ENCODE measurements around the gene PROSER3. TPM values are rescaled to one million over a fixed set of nuclear protein-coding genes. Genes with fewer than 3 reads are reported as not detected.

Gene PROSER3
- polyA plus RNA-seq, 3 donors = 1.8 to 14.7 (median 2.9) TPM

DNA sequence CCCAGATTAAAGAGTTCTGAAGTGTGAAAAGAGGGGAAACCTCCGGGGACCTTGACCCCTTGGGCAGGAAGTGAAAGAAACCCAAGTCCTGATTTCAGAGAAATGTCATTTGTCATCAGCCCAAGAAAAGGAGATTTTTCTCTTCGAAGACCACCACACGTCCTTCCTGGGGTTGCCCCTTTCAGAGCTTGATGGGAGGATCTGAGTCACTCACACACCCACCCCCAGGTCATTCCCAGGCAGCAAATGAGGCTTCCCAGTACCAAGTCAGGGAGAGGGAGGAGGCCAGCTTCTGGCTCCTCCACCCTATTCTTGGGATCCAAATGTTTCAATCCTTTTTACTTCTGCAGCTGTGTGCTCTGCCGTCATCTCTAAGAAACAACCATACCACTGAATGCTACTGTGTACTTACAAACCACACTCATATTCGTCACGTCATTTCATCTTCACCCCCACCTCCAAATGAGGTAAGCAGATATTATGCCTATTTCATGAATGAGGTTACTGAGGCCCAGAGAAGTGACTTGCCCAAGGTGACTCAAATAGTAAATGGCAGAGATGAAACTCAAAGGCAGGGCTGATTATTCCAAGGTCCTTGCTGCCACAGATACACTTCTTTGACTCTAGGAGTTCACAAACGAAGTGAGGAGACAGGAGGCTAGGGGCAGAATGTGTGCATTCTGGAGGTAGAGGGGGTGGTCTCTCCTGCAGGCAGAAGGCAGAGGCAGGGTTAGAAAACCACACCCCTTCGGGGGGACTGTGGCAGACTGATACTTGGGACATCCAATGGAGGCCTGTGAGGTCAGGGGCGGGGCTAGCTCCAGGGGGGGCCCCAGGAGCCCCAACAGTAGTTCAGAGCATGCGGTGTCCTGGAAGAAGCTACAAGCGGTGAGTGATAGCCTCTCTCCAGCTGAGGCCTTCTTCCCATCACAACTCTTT, 45.1 kb upstream of the PROSER3 start:
- Mint-ChIP-seq H3K36me3 (no peaks in the 10 kb centered on the region), H3K4me1 (peaks cover 15% of the 10 kb centered on the region), H3K4me3 (peak overlapping the region in 1 of 2 donors; percentile 45), H3K27me3 (ENCODE audit: low read depth in 3 of 3) (peaks cover 6 to 7% (median 6%) of the 10 kb centered on the region in 3 donors), H3K9me3 (no peaks in the 10 kb centered on the region), H3K27ac (peak overlapping the region in 1 of 7 donors; percentile 37)
- Histone ChIP-seq H3K9ac (ENCODE audit: insufficient read depth, low read length, poor library complexity, severe bottlenecking) (no peak overlapping the region), H4K20me1 (ENCODE audit: insufficient read depth, low read length) (no peaks in the 10 kb centered on the region), H2AFZ (ENCODE audit: insufficient read depth, low read depth, low read length, poor library complexity, severe bottlenecking) (no peak overlapping the region), H3K27ac (ENCODE audit: low read depth in 1 of 2, low read length in 2 of 2) (no peak overlapping the region), H3K36me3 (replicated peaks in 1 of 2; ENCODE audit: control insufficient read depth in 1 of 2, insufficient read depth in 2 of 2, low read length in 2 of 2) (no peaks in the 10 kb centered on the region), H3K4me3 (replicated peaks in 1 of 3; ENCODE audit: low read depth in 2 of 3, low read length in 3 of 3) (no peak overlapping the region), H3K9me3 (replicated peaks in 1 of 2; ENCODE audit: control insufficient read depth in 1 of 2, insufficient read depth in 1 of 2, low read length in 2 of 2) (no peaks in the 10 kb centered on the region), H3K4me2 (replicated peaks; ENCODE audit: extremely low read depth, low read length, poor library complexity, severe bottlenecking) (no peak overlapping the region), H3K27me3 (ENCODE audit: control insufficient read depth in 2 of 2, insufficient read depth in 2 of 2, low read length in 2 of 2) (no peaks in the 10 kb centered on the region), H3K79me2 (ENCODE audit: insufficient read depth, low read length) (no peaks in the 10 kb centered on the region), H3K4me1 (ENCODE audit: control insufficient read depth in 1 of 2, insufficient read depth in 2 of 2, low read length in 2 of 2) (peaks cover 13 to 19% of the 10 kb centered on the region in 2 donors)
- WGBS (ENCODE audit: insufficient coverage) = 100% methylated on average over 5 of the region's 11 CpGs
- DNase-seq = no peak
- intact Hi-C loops (cut with micrococcal nuclease) = no loop called here
- TF ChIP-seq, protein P1, sequence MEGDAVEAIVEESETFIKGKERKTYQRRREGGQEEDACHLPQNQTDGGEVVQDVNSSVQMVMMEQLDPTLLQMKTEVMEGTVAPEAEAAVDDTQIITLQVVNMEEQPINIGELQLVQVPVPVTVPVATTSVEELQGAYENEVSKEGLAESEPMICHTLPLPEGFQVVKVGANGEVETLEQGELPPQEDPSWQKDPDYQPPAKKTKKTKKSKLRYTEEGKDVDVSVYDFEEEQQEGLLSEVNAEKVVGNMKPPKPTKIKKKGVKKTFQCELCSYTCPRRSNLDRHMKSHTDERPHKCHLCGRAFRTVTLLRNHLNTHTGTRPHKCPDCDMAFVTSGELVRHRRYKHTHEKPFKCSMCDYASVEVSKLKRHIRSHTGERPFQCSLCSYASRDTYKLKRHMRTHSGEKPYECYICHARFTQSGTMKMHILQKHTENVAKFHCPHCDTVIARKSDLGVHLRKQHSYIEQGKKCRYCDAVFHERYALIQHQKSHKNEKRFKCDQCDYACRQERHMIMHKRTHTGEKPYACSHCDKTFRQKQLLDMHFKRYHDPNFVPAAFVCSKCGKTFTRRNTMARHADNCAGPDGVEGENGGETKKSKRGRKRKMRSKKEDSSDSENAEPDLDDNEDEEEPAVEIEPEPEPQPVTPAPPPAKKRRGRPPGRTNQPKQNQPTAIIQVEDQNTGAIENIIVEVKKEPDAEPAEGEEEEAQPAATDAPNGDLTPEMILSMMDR (IDR thresholded peaks at IDR 0.05) = no peak

- H3K27ac ChIP-seq (ENCODE audit: low read depth in 1 of 2, low read length in 2 of 2) = no peak overlapping the region
- TF ChIP-seq, protein P1 (IDR thresholded peaks at IDR 0.05) = no peak
- intact Hi-C loops (cut with micrococcal nuclease) = no loop called here
- no peak overlapping the region for H2AFZ ChIP-seq (ENCODE audit: insufficient read depth, low read depth, low read length, poor library complexity, severe bottlenecking)
- H3K4me3 Mint-ChIP-seq = no peak overlapping the region
- no peaks in the 10 kb centered on the region for H3K36me3 Mint-ChIP-seq
- no peaks in the 10 kb centered on the region for H3K36me3 ChIP-seq (replicated peaks in 1 of 2; ENCODE audit: control insufficient read depth in 1 of 2, insufficient read depth in 2 of 2, low read length in 2 of 2)
- H3K4me3 ChIP-seq (replicated peaks in 1 of 3; ENCODE audit: low read depth in 2 of 3, low read length in 3 of 3) = no peak overlapping the region
- no peak overlapping the region for H3K9ac ChIP-seq (ENCODE audit: insufficient read depth, low read length, poor library complexity, severe bottlenecking)
- H3K9me3 ChIP-seq (replicated peaks in 1 of 2; ENCODE audit: control insufficient read depth in 1 of 2, insufficient read depth in 1 of 2, low read length in 2 of 2) = no peaks in the 10 kb centered on the region
- peaks cover 4 to 6% (median 6%) of the 10 kb centered on the region in 3 donors for H3K27me3 Mint-ChIP-seq (ENCODE audit: low read depth in 3 of 3)
- H4K20me1 ChIP-seq (ENCODE audit: insufficient read depth, low read length) = peaks cover 1% of the 10 kb centered on the region
- peaks cover 13 to 22% of the 10 kb centered on the region in 2 donors for H3K4me1 ChIP-seq (ENCODE audit: control insufficient read depth in 1 of 2, insufficient read depth in 2 of 2, low read length in 2 of 2)
- H3K27ac Mint-ChIP-seq = peak overlapping the region in 1 of 7 donors; percentile 6
- H3K4me1 Mint-ChIP-seq = peaks cover 16% of the 10 kb centered on the region
- peaks cover 5% of the 10 kb centered on the region for H3K79me2 ChIP-seq (ENCODE audit: insufficient read depth, low read length)
- no peak for DNase-seq
- H3K9me3 Mint-ChIP-seq = no peaks in the 10 kb centered on the region
- WGBS (ENCODE audit: insufficient coverage) = no CpG with 5 or more reads among the region's 2 CpGs
- H3K4me2 ChIP-seq (replicated peaks; ENCODE audit: extremely low read depth, low read length, poor library complexity, severe bottlenecking) = no peak overlapping the region
- no peaks in the 10 kb centered on the region for H3K27me3 ChIP-seq (ENCODE audit: control insufficient read depth in 2 of 2, insufficient read depth in 2 of 2, low read length in 2 of 2)
Observed at GRCh38 chr19:35713506-35713850, 44.5 kb upstream of the PROSER3 start.

Data from CD14-positive monocyte (primary cell).